NCI-H2107 treated with DMSO at 0.1 percent for 48 hours (cell line): ENCODE measurements around the gene PTPN4.

Experiments used
- DNase-seq: peaks from one replicate; lab custom pipeline; 2025; ENCODE audit not compliant: unreplicated experiment; lab: John Stamatoyannopoulos, UW

PTPN4 gene, protein sequence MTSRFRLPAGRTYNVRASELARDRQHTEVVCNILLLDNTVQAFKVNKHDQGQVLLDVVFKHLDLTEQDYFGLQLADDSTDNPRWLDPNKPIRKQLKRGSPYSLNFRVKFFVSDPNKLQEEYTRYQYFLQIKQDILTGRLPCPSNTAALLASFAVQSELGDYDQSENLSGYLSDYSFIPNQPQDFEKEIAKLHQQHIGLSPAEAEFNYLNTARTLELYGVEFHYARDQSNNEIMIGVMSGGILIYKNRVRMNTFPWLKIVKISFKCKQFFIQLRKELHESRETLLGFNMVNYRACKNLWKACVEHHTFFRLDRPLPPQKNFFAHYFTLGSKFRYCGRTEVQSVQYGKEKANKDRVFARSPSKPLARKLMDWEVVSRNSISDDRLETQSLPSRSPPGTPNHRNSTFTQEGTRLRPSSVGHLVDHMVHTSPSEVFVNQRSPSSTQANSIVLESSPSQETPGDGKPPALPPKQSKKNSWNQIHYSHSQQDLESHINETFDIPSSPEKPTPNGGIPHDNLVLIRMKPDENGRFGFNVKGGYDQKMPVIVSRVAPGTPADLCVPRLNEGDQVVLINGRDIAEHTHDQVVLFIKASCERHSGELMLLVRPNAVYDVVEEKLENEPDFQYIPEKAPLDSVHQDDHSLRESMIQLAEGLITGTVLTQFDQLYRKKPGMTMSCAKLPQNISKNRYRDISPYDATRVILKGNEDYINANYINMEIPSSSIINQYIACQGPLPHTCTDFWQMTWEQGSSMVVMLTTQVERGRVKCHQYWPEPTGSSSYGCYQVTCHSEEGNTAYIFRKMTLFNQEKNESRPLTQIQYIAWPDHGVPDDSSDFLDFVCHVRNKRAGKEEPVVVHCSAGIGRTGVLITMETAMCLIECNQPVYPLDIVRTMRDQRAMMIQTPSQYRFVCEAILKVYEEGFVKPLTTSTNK

DNA sequence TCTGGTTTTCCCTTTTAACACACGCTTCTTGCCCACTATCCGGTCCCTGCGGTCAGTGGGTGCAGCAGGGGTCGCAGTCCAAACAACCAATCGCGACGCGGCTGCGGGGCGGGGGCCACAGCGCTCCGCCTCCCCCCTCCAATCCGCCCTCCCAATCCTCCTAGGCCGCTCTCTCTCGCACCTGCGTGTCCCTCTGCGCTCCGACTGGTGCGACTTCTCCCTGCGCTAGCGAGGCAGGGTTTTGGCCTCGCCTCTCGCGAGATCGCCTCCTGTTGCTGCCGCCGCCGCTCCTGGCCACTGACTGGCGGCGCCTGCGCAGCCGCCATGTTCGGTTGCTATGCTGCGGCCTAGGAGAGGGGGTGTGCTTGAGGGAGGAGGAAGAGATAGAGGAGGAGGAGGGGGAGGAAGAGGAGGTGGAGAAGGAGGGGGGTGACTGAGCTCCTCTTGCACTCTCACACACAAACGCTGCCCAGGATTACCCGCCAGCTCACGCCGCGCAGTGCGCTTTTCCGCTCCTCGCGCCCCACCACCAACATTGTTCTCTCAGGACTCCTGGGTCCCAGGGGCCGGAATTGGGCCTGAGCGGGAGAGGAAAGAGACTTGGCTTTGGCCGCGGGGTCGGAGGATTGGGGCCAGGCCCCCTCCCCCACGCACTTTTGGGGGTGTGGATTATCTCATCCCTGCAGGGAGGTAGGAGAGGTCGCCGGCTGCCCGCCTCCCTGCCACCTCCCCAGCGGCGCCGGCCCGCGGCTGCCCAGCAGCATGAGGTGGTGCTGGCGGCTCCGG lies at the start of gene PTPN4:
PTPN4 (plus strand) TSS at position 472 of the 786 bp plus-strand sequence. CDS start 49,932 bp downstream, outside the sequence.
- DNase-seq: peak; percentile 94

DNA sequence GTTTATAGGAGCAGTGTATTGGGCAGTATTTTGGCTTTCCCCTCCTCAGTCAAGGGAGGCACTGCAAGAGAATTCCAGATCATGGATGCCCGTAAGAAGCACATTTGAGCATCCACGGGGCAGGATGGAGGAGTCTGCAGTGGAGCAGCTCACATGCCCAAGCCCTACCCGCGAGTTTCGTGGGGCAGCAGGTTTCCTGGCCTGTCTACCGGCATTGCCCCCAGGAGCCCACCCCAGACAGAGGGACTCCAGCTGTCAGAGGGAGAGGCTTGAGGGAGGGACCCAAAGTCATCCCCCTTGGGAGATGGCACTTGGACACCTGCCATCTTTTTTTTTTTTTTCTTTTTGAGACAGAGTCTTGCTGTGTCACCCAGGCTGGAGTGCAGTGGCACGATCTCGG lies 49.4 kb upstream of the PTPN4 start:
- no peak for DNase-seq

GRCh38 chr2:119711352-119711751 lies 48.4 kb upstream of the PTPN4 start:
- no peak for DNase-seq

DNA sequence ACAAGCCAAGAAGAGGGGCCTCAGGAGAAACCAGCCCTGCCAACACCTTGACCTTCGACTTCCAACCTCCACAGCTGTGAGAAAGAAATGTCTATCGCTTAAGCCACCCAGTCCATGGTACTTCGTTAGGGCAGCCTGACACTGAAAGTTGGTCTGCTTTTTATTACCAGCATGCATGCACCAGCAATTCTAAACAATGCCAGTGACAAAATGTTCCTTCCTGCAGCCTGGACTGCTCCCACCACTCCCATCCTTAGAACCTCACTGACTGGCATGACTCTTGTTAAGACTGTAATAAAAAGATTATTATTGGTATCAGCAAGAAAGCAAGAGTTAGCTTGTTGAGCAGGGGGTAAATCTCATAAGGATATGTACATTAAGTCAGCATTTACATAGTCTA lies 47.2 kb upstream of the PTPN4 start:
- DNase-seq: no peak

- DNase-seq: no peak
Measured at GRCh38 chr2:119713819-119714490, 45.8 kb upstream of the PTPN4 start.

DNA sequence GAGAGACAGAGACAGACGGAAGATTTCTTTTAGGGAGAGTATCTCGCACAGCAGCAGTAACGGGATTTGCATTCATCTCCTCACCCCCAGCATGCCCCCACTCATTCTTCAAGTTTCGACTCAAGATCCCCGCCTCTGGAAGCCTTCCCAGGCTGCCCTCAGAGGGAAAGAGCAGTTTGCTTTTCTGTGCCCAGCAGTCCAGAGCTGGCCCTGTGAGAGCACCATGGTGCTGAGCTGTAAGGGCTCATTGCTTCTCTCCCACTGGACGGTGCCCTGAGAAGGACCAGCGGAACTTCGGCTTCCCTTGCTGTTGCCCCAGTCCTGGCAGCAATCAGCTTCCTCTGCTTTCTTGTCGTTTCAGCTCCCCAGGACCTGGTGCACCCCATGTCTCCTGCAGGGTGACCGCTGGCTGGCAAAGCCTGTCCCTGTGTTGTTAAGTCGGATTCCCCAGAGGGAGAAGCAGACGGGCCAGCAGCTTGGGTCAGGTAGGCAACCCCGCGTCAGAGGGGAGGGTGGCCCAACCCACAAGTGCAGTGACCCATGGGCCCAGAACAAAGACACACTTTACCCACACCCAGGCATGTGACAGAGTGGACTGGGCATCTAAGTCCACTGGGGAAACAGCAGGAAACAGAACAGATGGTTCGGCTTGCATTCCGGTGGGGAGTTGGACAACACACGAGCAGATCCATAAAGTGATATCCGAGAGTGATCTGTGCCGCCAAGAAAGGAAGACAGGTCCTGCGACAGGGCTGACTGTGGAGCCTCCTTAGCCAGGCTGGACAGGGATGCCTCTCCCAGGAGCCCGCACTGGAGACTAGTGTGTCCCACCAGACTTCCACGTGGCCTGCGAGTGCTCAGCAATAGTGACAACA lies 44.1 kb upstream of the PTPN4 start:
- no peak for DNase-seq

GRCh38 chr2:119716284-119716672 lies 43.4 kb upstream of the PTPN4 start:
- DNase-seq: no peak

- DNase-seq: no peak
Measured at GRCh38 chr2:119718501-119719260, 41.0 kb upstream of the PTPN4 start.

GRCh38 chr2:119719261-119719627 lies 40.5 kb upstream of the PTPN4 start:
- DNase-seq: no peak

DNA sequence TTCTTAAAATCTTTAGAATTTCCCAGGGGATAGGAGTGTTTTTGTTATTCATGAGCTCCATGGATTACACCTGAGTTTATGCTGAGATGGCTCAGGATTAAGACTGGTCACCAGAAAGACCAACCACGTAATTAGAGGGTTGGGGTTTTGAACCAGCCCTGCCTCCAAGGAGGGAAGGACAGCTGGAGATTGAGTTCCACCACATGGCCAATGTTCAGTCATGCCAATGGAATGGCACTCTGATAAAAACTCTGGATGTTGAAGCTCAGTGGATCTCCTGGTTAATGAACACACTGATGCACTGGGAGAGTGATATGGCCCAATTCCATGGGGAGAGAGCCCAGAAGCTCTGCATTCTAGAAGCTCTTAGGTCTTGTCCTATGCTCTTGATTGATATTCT lies 38.7 kb upstream of the PTPN4 start:
- DNase-seq: no peak

DNA sequence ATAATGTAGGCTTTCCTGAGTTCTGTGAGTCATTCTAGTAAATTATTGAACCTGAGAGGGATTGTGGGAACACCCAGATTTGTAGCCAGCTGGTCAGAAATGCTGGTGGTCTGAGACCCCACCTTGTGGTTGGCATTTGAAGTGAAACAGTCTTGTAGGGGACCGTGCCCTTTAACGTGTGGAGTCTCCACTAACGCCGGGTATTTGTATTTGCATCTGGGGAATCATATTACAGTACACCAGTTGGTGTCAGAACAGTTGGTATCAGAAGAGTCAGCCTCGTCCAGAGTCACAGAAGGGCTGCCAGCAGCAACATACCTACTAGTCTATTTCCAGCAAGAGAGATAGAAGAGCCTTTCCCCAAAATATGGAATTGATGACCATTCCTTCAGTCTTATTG lies 38.3 kb upstream of the PTPN4 start:
- peak; percentile 46 for DNase-seq

DNA sequence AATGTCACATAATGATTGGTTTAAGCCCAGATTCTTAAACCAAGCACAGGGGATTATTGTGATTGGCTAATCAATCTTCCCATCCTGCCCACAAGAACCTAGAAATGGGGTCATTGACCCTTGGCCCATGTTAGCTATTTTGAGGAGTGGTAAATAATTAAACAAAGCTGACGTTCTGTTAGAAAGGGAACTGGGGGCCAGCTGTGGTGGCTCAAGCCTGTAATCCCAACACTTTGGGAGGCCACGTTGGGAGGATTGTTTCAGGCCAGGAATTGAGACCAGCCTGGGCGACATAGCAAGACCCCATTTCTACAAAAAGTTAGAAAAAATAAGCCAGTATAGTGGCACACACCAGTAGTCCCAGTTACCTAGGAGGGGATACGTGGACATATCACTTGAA lies 37.8 kb upstream of the PTPN4 start:
- DNase-seq: no peak

DNA sequence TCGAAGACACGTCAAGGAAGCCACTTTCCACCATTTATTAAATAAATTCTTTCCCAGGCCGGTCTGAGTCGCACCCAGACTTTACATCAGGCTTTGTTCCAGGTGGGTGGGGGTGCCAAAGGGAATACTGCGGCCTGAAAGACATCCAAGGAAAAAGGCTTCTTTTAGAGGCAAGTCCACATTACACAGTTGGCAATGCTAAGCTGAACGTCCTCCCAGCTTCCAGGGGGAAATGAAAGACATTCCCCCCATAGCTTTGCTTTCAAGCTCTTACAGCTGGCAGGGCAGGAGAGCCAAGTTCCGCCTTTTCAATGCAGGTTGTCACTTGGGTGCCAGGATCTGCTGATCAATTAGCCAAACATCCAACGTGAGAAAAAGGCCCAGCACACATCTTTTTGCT lies 36.5 kb upstream of the PTPN4 start:
- DNase-seq: no peak

DNA sequence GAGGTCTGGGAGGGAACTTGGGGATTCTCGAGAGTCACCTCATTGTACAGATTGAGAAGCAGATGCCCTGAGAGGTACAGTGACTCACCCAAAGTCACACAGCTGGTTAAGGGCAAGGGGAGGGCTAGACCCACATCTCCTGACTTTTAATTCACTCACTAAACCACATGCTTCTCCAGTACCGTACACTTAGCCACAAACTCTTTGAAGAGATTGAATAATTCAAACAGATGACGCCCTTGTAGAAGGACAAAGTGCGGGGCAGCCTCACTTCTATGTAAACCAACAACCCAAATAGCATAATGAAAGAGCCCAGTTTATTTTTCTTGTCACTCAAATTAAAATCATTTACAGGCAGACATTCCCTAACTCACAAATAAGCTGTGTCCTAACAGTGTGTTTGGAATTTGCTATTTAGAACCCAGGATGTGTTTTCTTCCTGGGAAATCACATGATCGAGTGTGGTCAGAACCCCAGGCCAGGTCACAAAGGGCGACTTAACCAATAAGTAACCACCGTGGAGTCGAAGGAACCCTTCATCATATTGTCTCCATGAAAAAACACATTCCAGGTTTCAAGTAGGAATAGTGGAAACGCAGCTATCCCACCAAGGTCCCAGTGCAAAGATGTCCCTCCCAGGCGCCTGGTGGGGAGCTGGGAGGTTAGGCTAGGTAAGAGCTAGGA lies 35.8 kb upstream of the PTPN4 start:
- no peak for DNase-seq

- no peak for DNase-seq
Measured at GRCh38 chr2:119724656-119725485, 34.9 kb upstream of the PTPN4 start.

- no peak for DNase-seq
Measured at GRCh38 chr2:119727493-119727892, 32.2 kb upstream of the PTPN4 start.

- DNase-seq: no peak
Measured at GRCh38 chr2:119728421-119728820, 31.3 kb upstream of the PTPN4 start.
